GM10248 (cell line): ENCODE measurements around the gene GYG2.

ENCODE experiments used
- CTCF ChIA-PET: fragments of 300-600 bp; sonication (Branson Sonifier 250); formaldehyde crosslinking; extraction: SDS; loops from one replicate; lab custom pipeline; 2021; ENCODE audit warnings: antibody characterized with exemption; lab: Yijun Ruan, JAX
- POLR2A ChIA-PET: fragments of 350-650 bp; sonication (Branson Sonifier 250); formaldehyde crosslinking; extraction: SDS; loops from one replicate; lab custom pipeline; 2020; ENCODE audit warnings: antibody characterized with exemption; lab: Yijun Ruan, JAX
- DNase-seq: peaks from one replicate; pipeline ENCODE4 v3.0.0; 2012; ENCODE audit errors: extremely low spot score
- CTCF ChIP-seq: IDR thresholded peaks from 2 replicates; pipeline ENCODE4 v1.5.1; 2012; ENCODE audit warnings: mild to moderate bottlenecking, low read depth; ENCODE audit errors: extremely low read depth, missing control alignments, control extremely low read depth

The GYG2 gene

GRCh38 chrX:2926664-2927275 lies 98.0 kb downstream of the GYG2 start:
- DNase-seq = no peak
- TF ChIP-seq CTCF = no peak
- ChIA-PET CTCF (no interaction called here), POLR2A (no interaction called here)

- TF ChIP-seq CTCF = no peak
- CTCF ChIA-PET = no interaction called here
- POLR2A ChIA-PET = no interaction called here
- DNase-seq = no peak
Measured at GRCh38 chrX:2928191-2928582, 99.5 kb downstream of the GYG2 start.

- POLR2A ChIA-PET = no interaction called here
- CTCF ChIA-PET = no interaction called here
- TF ChIP-seq CTCF = no peak
- no peak for DNase-seq
Measured at GRCh38 chrX:2928583-2929434, 100.1 kb downstream of the GYG2 start, which contains the start of gene ARSD. ARSD (minus strand) TSS chrX:2929339; CDS start chrX:2929275, 64 bp downstream.

GRCh38 chrX:2931155-2931554 lies 102.4 kb downstream of the GYG2 start:
- POLR2A ChIA-PET = no interaction called here
- CTCF ChIA-PET = no interaction called here
- no peak for TF ChIP-seq CTCF
- DNase-seq = no peak

- ChIA-PET CTCF (no interaction called here), POLR2A (no interaction called here)
- DNase-seq = no peak
- no peak for TF ChIP-seq CTCF
Measured at GRCh38 chrX:2931612-2932011, 102.9 kb downstream of the GYG2 start.
